Calu3 (cell line): ENCODE measurements around the gene ZSWIM3. TPM values are rescaled to one million over a fixed set of nuclear protein-coding genes. Genes with fewer than 3 reads are reported as not detected.

Experiments
- BruUV-seq: library from RNA; stranded (reverse); fragments of 400-500 nt; replicated peaks from 2 replicates; lab custom pipeline; 2021; lab: Mats Ljungman, UMichigan
- CTCF ChIA-PET: fragments of 300-600 bp; sonication (Branson Sonifier 250); formaldehyde crosslinking; loops from one replicate; lab custom pipeline; 2022; ENCODE audit warnings: antibody characterized with exemption; lab: Charles Lee
- DNase-seq: peaks from one replicate; pipeline ENCODE4 v3.0.0; 2022
- H3K27ac Mint-ChIP-seq: one replicate; pipeline ENCODE4 v1.8.0; 2022; ENCODE audit warnings: mixed read lengths; ENCODE audit not compliant: unreplicated experiment
- H3K27me3 Mint-ChIP-seq: one replicate; pipeline ENCODE4 v1.8.0; 2022; ENCODE audit warnings: mixed read lengths; ENCODE audit not compliant: unreplicated experiment
- H3K36me3 Mint-ChIP-seq: one replicate; pipeline ENCODE4 v1.8.0; 2022; ENCODE audit warnings: mild to moderate bottlenecking, moderate library complexity, mixed read lengths; ENCODE audit not compliant: insufficient read depth, unreplicated experiment
- H3K4me1 Mint-ChIP-seq: one replicate; pipeline ENCODE4 v1.8.0; 2022; ENCODE audit warnings: mild to moderate bottlenecking, low read depth, mixed read lengths; ENCODE audit not compliant: unreplicated experiment
- H3K4me3 Mint-ChIP-seq: one replicate; pipeline ENCODE4 v1.8.0; 2022; ENCODE audit warnings: mild to moderate bottlenecking, low read depth, moderate library complexity, mixed read lengths; ENCODE audit not compliant: unreplicated experiment
- H3K9me3 Mint-ChIP-seq: one replicate; pipeline ENCODE4 v1.8.0; 2022; ENCODE audit warnings: low read depth, mixed read lengths; ENCODE audit not compliant: unreplicated experiment
- intact Hi-C: fragments of 100-400 bp; cut with micrococcal nuclease; formaldehyde crosslinking; loops from one replicate; pipeline ENCODE4 v1.10.0; 2022; ENCODE audit not compliant: unreplicated experiment
- total RNA-seq: library from RNA; stranded (reverse); gene quantifications from 2 replicates; pipeline ENCODE4 v1.2.3, GENCODE V29; 2022
- TF ChIP-seq, protein P1 (sequence below): fragments of 200-600 bp; IDR thresholded peaks from one replicate; pipeline ENCODE4 v1.8.0; 2022; ENCODE audit warnings: antibody characterized with exemption; ENCODE audit not compliant: unreplicated experiment

Gene ZSWIM3
- total RNA-seq, 1 experiment from 2014 or later, result 5.2 TPM

- H3K4me3 Mint-ChIP-seq, result no peak overlapping the region
- intact Hi-C loops, result no loop called here
- DNase-seq, result no peak
- peaks cover 33% of the 10 kb centered on the region for H3K36me3 Mint-ChIP-seq
- H3K4me1 Mint-ChIP-seq, result peaks cover 8% of the 10 kb centered on the region
- CTCF ChIA-PET, result no interaction called here
- no peak overlapping the region for H3K27ac Mint-ChIP-seq
- H3K27me3 Mint-ChIP-seq, result no peaks in the 10 kb centered on the region
- no TSS peak for BruUV-seq
- TF ChIP-seq, protein P1, sequence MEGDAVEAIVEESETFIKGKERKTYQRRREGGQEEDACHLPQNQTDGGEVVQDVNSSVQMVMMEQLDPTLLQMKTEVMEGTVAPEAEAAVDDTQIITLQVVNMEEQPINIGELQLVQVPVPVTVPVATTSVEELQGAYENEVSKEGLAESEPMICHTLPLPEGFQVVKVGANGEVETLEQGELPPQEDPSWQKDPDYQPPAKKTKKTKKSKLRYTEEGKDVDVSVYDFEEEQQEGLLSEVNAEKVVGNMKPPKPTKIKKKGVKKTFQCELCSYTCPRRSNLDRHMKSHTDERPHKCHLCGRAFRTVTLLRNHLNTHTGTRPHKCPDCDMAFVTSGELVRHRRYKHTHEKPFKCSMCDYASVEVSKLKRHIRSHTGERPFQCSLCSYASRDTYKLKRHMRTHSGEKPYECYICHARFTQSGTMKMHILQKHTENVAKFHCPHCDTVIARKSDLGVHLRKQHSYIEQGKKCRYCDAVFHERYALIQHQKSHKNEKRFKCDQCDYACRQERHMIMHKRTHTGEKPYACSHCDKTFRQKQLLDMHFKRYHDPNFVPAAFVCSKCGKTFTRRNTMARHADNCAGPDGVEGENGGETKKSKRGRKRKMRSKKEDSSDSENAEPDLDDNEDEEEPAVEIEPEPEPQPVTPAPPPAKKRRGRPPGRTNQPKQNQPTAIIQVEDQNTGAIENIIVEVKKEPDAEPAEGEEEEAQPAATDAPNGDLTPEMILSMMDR, result no peak
- no peaks in the 10 kb centered on the region for H3K9me3 Mint-ChIP-seq
Observed at GRCh38 chr20:45835825-45836224, 21.6 kb upstream of the ZSWIM3 start.

GRCh38 chr20:45836841-45837240 is 20.6 kb upstream of the ZSWIM3 start:
- CTCF ChIA-PET, result no interaction called here
- Mint-ChIP-seq H3K9me3 (no peaks in the 10 kb centered on the region), H3K36me3 (peaks cover 41% of the 10 kb centered on the region), H3K27me3 (no peaks in the 10 kb centered on the region), H3K4me3 (no peak overlapping the region), H3K4me1 (peaks cover 8% of the 10 kb centered on the region), H3K27ac (no peak overlapping the region)
- TF ChIP-seq, protein P1, result no peak
- no TSS peak for BruUV-seq
- DNase-seq, result no peak
- intact Hi-C loops, result no loop called here

- H3K4me3 Mint-ChIP-seq, result no peak overlapping the region
- no peak for DNase-seq
- BruUV-seq, result no TSS peak
- intact Hi-C loops, result no loop called here
- H3K36me3 Mint-ChIP-seq, result peaks cover 38% of the 10 kb centered on the region
- H3K27me3 Mint-ChIP-seq, result no peaks in the 10 kb centered on the region
- H3K9me3 Mint-ChIP-seq, result no peaks in the 10 kb centered on the region
- TF ChIP-seq, protein P1, result no peak
- H3K4me1 Mint-ChIP-seq, result no peaks in the 10 kb centered on the region
- CTCF ChIA-PET, result interaction anchor here (1.1 to 1.7 kb wide), 3 partner anchors 16 to 94 kb away, joined by 3 to 4 read pairs (median 3); partner anchors contain the start of gene PCIF1
- no peak overlapping the region for H3K27ac Mint-ChIP-seq
Observed at GRCh38 chr20:45840700-45841198, 16.7 kb upstream of the ZSWIM3 start.

GRCh38 chr20:45841407-45842129 is 15.8 kb upstream of the ZSWIM3 start:
- Mint-ChIP-seq H3K36me3 (peaks cover 40% of the 10 kb centered on the region), H3K27me3 (no peaks in the 10 kb centered on the region), H3K9me3 (no peaks in the 10 kb centered on the region), H3K27ac (no peak overlapping the region), H3K4me1 (no peaks in the 10 kb centered on the region), H3K4me3 (no peak overlapping the region)
- intact Hi-C loops, result no loop called here
- BruUV-seq, result no TSS peak
- no peak for DNase-seq
- CTCF ChIA-PET, result interaction anchor here (0.6 kb wide), 1 partner anchor 1059 kb away, joined by 3 read pairs; no protein-coding TSS in a partner anchor
- TF ChIP-seq, protein P1, result no peak
